Stimulated activated naive CD8-positive, alpha-beta T cell treated with anti-CD3 and anti-CD28 coated beads, Interleukin-15, amount 100 ng/mL, for 72 hours (primary cell): ENCODE results near the gene CERK.

Source experiments
- ATAC-seq: fragments of 150-1000 bp; cut with Tn5 transposase; 2 replicates; pipeline ENCODE4 v1.10.0; 2021; ENCODE audit warnings: mild to moderate bottlenecking, moderate library complexity
- DNase-seq, 2 donors: peaks; one replicate each; pipeline ENCODE4 v3.0.0; 2021 to 2022
- H3K27ac Mint-ChIP-seq, 2 donors: one replicate each; pipeline ENCODE4 v1.8.0; 2022; ENCODE audit warnings: mild to moderate bottlenecking in 2 of 2, mixed read lengths in 2 of 2, moderate library complexity in 2 of 2
- H3K27me3 Mint-ChIP-seq: one replicate; pipeline ENCODE4 v1.8.0; 2022; ENCODE audit warnings: mixed read lengths
- H3K4me1 Mint-ChIP-seq: one replicate; pipeline ENCODE4 v1.8.0; 2022; ENCODE audit warnings: mild to moderate bottlenecking, mixed read lengths
- H3K4me3 Mint-ChIP-seq, 2 donors: one replicate each; pipeline ENCODE4 v1.8.0; 2022; ENCODE audit warnings: mild to moderate bottlenecking in 2 of 2, mixed read lengths in 2 of 2, moderate library complexity in 1 of 2
- H3K9me3 Mint-ChIP-seq, 2 donors: one replicate each; pipeline ENCODE4 v1.8.0; 2022; ENCODE audit warnings: mixed read lengths in 2 of 2

Gene CERK

DNA sequence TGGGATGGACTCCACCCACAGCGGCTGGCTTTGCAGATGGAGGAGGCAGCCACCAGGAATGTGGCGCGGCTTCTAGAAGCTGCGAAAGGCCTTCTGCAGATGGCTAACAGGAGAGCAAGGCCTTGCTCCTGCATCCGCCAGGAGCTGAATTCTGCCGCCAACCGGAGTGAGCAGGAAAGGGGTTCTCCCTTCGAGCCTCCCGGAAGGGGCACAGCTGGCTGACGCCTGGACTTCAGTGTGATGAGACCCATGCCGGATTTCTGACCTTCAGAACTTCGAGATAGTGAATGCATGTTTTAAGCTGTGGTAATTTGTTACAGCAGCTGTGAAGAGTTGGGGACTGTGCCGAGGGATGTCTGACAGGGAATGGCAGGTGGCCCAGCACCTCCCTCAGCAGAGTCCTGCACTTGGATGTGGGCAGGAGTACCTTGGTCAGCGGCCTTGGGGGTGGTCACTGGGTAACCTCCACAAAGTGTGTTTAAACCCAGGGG lies 32.1 kb upstream of the CERK start:
- Mint-ChIP-seq H3K4me3 (peak overlapping the region in 1 of 2 donors; percentile 73), H3K4me1 (peaks cover 83% of the 10 kb centered on the region), H3K27ac (peak overlapping the region; percentile 12 to 70), H3K9me3 (no peaks in the 10 kb centered on the region), H3K27me3 (no peaks in the 10 kb centered on the region)
- no peak for DNase-seq
- ATAC-seq, result no peak

DNA sequence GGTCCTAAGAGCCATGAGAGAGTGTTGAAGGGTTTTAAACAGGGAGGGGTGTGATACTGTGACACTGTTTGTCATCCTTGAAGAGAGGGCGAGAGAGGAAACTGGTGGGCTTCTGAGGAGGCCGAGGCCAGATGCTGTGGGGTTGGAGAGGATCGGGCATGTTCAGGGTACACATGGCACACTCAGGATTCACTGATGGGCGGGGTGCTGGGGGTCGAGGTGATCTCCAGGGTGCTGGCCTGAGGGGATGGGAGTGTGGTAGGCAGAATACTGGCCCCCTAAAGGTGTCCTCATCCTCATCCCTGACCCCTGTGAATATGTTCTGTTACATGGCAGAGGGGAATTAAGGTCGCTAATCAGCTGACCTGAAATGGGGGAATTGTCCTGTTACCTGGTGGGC lies 31.7 kb upstream of the CERK start:
- peak overlapping the region; percentile 23 to 35 for H3K27ac Mint-ChIP-seq
- peaks cover 83% of the 10 kb centered on the region for H3K4me1 Mint-ChIP-seq
- ATAC-seq, result no peak
- no peaks in the 10 kb centered on the region for H3K9me3 Mint-ChIP-seq
- peak overlapping the region in 1 of 2 donors; percentile 73 for H3K4me3 Mint-ChIP-seq
- no peaks in the 10 kb centered on the region for H3K27me3 Mint-ChIP-seq
- DNase-seq, result no peak

DNA sequence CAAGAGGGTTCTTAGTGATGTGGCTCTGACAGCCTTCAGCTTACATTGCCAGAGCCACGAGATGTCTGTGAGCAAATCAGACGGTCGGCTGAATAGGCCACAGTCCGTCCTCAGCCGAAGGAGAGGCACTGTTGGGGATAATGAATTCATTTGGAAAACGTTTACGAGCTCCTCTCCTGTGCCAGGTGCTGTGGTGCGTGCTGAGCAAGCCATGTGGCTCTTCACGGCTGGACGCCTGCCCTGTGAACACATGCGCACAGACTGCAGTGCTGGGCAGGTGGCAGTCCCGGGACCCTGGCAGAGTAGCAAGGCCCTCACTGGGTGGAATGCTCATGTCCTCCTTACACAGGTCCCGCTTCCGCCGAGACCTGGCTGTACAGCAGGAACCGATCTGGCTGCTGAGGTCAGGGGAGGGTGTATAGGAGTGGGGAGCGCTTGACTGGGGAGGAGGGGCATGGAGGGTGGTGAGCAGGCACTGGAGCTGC lies 31.2 kb upstream of the CERK start:
- DNase-seq (no peak), ATAC-seq (no peak)
- H3K9me3 Mint-ChIP-seq, result no peaks in the 10 kb centered on the region
- no peaks in the 10 kb centered on the region for H3K27me3 Mint-ChIP-seq
- H3K27ac Mint-ChIP-seq, result peak overlapping the region; percentile 35 to 62
- H3K4me3 Mint-ChIP-seq, result peak overlapping the region in 1 of 2 donors; percentile 73
- peaks cover 83% of the 10 kb centered on the region for H3K4me1 Mint-ChIP-seq

DNA sequence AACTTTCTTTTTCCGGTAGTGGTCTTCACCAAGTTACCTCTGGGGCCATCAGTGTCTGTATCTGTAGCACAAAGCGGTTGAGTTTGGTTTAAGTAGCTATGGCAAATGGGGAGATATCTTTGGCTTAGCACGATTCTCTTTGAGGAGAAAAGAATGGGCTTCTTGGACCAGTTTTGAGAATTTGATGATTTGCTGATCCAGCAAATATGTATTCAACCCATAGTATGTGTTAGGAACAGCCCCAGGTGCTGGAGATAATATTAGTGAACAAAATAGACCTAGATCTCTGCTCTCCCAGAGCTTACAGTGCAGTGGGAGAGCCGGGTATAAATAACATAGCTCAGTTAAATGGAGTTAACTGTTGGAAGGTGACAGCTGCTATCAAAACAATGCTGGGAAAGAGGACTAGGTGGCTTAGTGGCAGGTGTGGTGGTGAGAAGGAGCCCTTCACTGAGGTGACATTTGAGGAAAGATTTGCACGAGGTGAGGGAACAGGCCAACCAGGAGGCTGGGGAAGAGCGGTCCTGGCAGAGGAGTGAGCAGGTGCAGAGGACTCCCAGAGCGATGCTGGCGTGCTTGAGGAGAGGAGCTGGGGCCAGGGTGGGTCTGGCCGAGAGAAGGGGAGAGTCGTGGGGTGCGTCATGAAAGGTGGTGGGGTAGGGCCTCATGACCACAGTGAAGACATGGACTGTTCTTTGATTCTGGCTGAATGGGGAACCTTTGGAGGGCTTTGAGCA lies 29.4 kb upstream of the CERK start:
- Mint-ChIP-seq H3K4me1 (peaks cover 79% of the 10 kb centered on the region), H3K27ac (peak overlapping the region in 1 of 2 donors; percentile 84), H3K27me3 (no peaks in the 10 kb centered on the region), H3K9me3 (no peaks in the 10 kb centered on the region), H3K4me3 (peak overlapping the region; percentile 3 to 23)
- ATAC-seq, result no peak
- DNase-seq, result no peak

DNA sequence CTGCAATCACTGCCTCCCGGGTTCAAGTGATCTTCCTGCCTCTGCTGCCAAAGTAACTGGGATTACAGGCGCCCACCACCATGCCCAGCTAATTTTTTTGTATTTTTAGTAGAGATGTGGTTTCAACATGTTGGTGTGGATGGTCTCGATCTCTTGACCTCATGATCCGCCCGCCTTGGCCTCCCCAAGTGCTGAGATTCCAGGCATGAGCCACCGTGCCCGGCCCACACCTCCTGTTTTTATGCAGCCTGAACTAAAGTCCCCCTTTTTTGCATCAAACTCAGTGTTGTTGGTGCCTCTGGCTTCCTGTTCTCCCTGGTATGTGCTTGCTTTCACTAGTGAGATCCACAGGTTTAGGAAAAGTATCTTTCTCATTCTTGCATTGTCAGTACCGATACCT lies 28.6 kb upstream of the CERK start:
- H3K27ac Mint-ChIP-seq, result no peak overlapping the region
- no peaks in the 10 kb centered on the region for H3K27me3 Mint-ChIP-seq
- DNase-seq (no peak), ATAC-seq (no peak)
- no peaks in the 10 kb centered on the region for H3K9me3 Mint-ChIP-seq
- peaks cover 86% of the 10 kb centered on the region for H3K4me1 Mint-ChIP-seq
- no peak overlapping the region for H3K4me3 Mint-ChIP-seq

DNA sequence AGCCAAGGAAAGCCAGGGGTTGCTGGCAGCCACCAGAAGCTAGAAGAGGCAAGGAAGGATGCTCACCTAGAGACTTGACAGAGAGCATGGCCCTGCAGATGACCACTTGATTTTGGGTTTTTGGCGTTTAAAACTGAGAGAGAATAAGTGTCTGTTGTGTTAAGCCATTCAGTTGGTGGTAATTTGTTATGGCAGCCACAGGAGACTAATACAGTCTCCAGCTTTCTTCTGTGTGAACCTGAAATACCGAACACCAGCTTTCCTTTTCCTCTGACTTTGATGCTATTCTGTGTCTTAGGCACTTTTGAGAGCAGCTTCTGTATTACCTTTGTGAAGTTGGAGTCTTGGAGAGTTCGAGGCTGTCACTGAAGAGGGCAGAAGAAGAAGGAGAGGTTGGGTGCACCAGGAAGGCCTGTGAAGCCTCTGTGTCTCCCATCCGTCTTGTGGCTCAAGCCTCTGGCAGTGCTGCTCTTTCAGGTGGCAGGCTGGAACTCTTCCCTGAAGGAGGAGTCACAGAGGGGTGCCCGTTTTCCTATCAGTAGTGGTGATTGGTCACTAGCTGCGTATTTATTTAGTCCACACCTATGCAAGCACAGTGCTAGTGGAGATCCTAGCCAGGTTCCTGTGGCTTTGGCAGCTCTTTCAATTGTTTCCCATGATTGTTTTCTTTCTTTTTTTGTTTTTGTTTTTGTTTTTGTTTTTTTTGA lies 26.9 kb upstream of the CERK start:
- Mint-ChIP-seq H3K4me1 (peaks cover 86% of the 10 kb centered on the region), H3K27ac (peak overlapping the region in 1 of 2 donors; percentile 91), H3K4me3 (peak overlapping the region; percentile 100), H3K9me3 (no peaks in the 10 kb centered on the region), H3K27me3 (no peaks in the 10 kb centered on the region)
- no peak for ATAC-seq
- no peak for DNase-seq

DNA sequence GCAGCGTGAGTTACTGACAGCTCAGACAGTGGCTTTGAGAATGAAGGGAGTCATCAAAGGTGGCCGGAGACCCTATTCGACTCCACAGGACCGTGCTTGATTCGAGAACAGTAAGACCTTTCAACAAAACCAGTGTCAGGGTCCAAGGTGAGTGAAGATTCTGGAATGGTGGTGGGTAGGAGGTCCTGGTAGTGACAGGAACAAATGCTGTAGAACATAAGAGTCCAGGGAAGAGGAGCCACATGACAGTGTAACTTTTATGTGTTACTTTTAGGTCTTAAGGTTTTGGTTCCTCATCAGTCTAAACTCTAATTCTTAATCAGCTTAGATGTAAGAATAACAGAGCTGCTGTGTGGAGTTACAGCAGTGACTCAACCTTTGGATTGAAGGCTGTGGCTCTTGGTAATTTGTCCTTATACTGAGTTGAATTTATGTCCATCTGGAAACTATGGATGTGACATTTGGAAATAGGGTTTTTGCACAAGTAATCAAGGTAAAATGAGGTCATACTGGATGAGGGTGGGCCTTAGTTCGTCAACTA lies 26.2 kb upstream of the CERK start:
- no peaks in the 10 kb centered on the region for H3K27me3 Mint-ChIP-seq
- H3K9me3 Mint-ChIP-seq, result no peaks in the 10 kb centered on the region
- peak overlapping the region; percentile 100 for H3K4me3 Mint-ChIP-seq
- peak overlapping the region; percentile 44 to 55 for H3K27ac Mint-ChIP-seq
- no peak for ATAC-seq
- no peak for DNase-seq
- H3K4me1 Mint-ChIP-seq, result peaks cover 82% of the 10 kb centered on the region

DNA sequence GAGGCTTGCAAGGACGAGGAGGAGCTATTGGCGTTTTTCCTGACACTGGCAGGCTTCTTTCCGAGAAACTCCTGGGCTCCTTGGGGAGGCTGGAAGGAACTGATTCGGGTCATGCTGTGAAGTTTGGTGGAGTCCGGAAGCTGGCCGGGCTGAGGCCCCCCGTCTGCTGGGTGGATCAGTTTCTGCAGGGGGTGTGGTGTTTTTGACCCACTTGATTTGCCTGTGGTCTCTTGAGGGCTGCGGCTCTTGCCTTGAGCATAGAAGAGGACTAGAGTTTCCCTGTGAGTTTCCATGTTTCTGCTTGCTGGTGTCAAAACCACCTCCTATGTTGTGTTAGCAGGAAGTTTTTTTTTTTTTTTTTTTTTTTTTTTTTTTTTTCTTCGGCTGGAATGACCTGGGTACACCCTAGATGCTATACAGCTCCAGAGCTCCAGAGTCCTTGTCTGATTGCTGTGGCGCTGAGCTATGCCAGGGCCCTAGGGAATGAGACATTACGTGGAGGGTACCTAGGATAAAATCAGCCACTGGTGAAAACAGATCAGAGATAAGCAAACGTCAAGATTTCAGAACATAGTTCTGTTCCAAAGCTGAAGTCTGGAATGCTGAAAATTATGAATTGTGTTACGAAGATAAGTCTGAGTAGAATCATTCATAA lies 25.1 kb upstream of the CERK start:
- H3K4me1 Mint-ChIP-seq, result peaks cover 73% of the 10 kb centered on the region
- H3K27me3 Mint-ChIP-seq, result no peaks in the 10 kb centered on the region
- ATAC-seq (peak; percentile 29), DNase-seq (peak in 1 of 2 donors; percentile 44)
- H3K27ac Mint-ChIP-seq, result peak overlapping the region; percentile 98 to 99
- H3K4me3 Mint-ChIP-seq, result peak overlapping the region; percentile 100
- no peaks in the 10 kb centered on the region for H3K9me3 Mint-ChIP-seq

DNA sequence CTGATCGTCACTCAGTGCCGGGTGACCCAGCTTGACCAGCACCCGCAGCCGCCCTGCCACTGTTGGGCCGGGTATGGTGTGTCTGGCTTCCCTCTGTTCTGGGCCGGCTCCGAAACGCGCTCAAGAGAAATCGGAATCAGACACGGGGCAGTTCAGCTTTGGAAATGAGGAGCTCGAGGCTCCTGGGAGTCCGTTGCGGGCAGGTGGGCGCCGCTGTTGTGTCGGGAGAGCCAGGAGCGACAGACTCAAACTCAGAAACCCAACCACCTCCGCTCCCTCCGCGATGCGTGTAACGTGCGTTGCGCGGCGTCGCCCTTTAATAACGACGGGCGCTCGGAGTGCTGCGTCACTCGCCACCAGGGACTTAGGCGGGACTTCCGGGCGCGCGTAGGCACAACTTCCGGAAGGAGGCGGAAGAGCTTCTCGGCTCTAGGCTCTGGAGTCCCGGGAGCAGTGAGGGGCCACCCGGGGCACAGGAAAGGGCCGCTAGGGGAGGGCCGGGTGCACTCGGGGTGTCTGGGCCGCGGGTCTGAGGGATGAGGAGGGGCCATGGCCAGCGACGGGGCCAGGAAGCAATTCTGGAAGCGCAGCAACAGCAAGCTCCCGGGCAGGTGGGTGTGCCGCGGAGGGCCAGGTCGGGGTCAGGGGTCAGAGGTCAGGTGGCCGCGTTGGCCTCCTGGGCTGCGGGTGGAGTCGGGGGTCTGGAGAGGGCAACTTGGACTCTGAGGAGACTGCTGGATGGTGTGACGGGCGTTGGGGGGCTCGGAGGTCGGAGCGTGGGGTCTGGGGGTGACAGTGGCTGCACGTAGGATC lies 24.4 kb upstream of the CERK start, which contains the start of gene TBC1D22A:
TSS of gene TBC1D22A (plus strand) at position 413 of the 813 bp plus-strand sequence. CDS start at position 550, 137 bp downstream.
- Mint-ChIP-seq H3K9me3 (no peaks in the 10 kb centered on the region), H3K27me3 (no peaks in the 10 kb centered on the region), H3K4me3 (peak within 1 kb of the TSS; percentile 100), H3K4me1 (peaks cover 66% of the 10 kb centered on the region), H3K27ac (peak within 1 kb of the TSS; percentile 98 to 99)
- DNase-seq (peak; percentile 87 to 94), ATAC-seq (peak; percentile 98)

DNA sequence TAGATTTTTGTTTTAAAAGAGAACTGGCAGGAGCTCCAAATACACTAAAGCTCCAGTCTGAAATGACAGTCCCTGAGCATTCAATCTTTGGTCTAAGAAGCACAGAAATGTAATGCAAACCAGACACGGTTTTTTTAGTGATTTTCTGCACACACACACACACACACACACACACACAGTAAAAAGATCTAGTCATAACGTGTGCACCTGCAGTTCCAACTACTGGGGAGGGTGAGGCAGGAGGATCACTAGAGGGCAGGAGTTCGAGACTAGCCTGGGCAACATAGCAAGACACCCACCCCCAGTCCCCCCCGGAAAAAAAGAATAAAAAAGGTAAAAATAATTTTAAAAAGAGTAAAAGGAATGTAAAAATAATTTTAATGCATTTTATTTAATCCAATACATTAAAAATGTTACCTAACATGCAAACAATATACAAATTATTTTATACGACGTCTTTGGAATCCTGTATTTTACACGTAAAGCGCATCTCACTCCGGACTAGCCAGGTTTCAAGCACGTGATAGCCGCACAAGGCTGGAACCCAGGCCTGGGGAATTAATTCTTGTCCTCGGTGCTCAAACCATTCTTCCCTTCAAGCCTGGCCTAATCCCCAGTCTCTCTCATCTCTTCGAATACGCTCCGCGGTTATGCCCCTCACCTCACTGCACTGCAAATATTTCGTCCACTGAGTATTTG lies 23.6 kb upstream of the CERK start:
- ATAC-seq (no peak), DNase-seq (no peak)
- Mint-ChIP-seq H3K27me3 (no peaks in the 10 kb centered on the region), H3K27ac (peak overlapping the region; percentile 98 to 99), H3K4me3 (peak overlapping the region; percentile 100), H3K9me3 (peaks cover 1 to 3% of the 10 kb centered on the region in 2 donors), H3K4me1 (peaks cover 58% of the 10 kb centered on the region)

DNA sequence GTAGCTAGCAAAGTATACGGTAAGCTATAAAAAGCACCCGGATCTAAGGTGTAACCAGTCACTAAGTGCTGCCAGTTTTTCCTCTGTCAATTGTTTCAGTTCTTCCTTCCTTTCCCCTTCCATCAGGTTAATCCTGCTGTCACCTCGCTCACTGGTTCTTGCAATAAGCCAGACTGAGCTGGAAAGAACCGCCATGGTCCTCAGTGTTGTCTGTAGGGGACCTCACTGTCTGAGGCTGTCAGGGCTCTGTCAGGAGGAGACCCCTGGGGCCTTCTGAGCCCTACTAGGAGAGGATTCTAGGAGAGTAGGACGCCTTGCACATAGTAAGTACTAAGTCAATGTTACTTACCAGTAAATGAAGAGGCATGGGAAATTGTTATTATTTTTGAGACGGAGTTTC lies 23.0 kb upstream of the CERK start:
- DNase-seq, result no peak
- no peaks in the 10 kb centered on the region for H3K27me3 Mint-ChIP-seq
- peaks cover 56% of the 10 kb centered on the region for H3K4me1 Mint-ChIP-seq
- no peak overlapping the region for H3K27ac Mint-ChIP-seq
- peaks cover 8 to 10% of the 10 kb centered on the region in 2 donors for H3K9me3 Mint-ChIP-seq
- no peak for ATAC-seq
- peak overlapping the region; percentile 100 for H3K4me3 Mint-ChIP-seq

DNA sequence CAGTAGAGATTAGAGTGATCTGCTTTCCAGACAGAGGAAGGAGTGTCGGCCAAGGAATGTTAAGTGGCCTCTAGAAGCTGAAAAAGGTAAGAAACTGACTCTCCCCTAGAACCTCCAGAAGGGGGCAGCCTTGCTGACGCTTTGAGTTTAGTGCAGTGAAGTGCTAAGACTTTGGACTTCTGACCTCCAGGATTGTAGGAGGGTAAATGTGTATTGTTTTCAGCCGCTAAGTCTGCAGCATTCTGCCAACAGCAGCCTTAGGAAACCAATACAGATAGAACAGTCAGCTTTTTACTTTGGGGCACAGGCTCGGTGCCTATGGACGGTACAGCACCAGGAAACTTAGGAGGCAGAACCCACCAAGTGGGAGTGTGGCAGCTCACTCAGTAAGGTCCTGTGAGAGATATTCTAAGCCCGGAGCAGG lies 20.8 kb upstream of the CERK start:
- peak in 1 of 2 donors; percentile 43 for DNase-seq
- ATAC-seq, result no peak
- Mint-ChIP-seq H3K27me3 (no peaks in the 10 kb centered on the region), H3K9me3 (peaks cover 8 to 11% of the 10 kb centered on the region in 2 donors), H3K27ac (no peak overlapping the region), H3K4me1 (peaks cover 46% of the 10 kb centered on the region), H3K4me3 (no peak overlapping the region)

DNA sequence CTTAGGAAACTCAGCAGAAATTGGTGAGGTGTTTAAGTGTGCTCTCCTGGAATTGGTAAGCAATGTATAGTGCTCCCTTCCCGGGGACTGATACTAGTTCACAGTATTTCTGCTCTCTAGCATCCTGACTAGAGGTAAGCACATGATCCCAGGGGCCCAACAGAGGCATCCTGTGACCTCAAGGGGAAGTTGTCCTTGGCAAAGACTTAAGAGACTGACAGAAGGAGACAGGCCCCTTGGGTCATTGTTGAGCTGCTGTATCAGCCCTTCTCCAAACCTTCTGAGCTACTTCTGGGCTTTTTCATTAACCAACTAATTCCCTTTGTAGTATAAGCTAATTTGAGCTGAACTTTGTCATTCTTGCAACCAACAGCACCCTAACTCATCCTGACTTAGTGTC lies 20.1 kb upstream of the CERK start:
- no peak overlapping the region for H3K4me3 Mint-ChIP-seq

DNA sequence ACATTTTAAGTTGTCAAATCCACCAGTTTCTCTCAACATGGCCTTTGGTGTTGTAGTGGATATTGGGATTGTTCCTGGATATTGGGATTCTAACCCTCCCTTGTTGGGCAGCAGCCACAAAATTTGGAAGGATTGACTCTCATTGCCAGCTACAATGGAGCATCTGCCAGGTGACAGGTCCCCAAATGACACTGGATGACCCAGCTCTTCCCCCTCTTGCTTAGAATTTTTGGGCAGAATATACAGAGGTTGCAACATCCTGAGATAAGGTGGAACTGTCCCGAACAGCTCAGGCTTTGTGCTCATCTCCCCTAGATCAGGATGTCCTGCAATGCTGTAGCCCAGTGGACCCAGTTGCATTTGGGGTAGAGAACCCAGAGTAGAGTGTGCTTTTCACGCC lies 19.1 kb upstream of the CERK start:
- peaks cover 33% of the 10 kb centered on the region for H3K4me1 Mint-ChIP-seq
- H3K27ac Mint-ChIP-seq, result no peak overlapping the region
- ATAC-seq, result no peak
- no peak overlapping the region for H3K4me3 Mint-ChIP-seq
- no peaks in the 10 kb centered on the region for H3K27me3 Mint-ChIP-seq
- peaks cover 8 to 11% of the 10 kb centered on the region in 2 donors for H3K9me3 Mint-ChIP-seq
- no peak for DNase-seq

More for the DNA sequence above, 20.1 kb upstream of the CERK start:
- Mint-ChIP-seq H3K27me3 (no peaks in the 10 kb centered on the region), H3K9me3 (peaks cover 8 to 11% of the 10 kb centered on the region in 2 donors), H3K27ac (no peak overlapping the region), H3K4me1 (peaks cover 42% of the 10 kb centered on the region)
- no peak for DNase-seq
- no peak for ATAC-seq
